ENCODE data around the gene CLCN5.

- TF ChIP-seq CTCF (IDR thresholded peaks at IDR 0.05) (no peak), REST (IDR thresholded peaks at IDR 0.05; ENCODE audit: insufficient read depth in 1 of 2, low read depth in 2 of 2, low read length in 1 of 2) (no peak)
Measured at GRCh38 chrX:49892542-49892941, 29.9 kb upstream of the CLCN5 start.
